ENCODE results near the gene MAPK9.

Gene MAPK9

DNA sequence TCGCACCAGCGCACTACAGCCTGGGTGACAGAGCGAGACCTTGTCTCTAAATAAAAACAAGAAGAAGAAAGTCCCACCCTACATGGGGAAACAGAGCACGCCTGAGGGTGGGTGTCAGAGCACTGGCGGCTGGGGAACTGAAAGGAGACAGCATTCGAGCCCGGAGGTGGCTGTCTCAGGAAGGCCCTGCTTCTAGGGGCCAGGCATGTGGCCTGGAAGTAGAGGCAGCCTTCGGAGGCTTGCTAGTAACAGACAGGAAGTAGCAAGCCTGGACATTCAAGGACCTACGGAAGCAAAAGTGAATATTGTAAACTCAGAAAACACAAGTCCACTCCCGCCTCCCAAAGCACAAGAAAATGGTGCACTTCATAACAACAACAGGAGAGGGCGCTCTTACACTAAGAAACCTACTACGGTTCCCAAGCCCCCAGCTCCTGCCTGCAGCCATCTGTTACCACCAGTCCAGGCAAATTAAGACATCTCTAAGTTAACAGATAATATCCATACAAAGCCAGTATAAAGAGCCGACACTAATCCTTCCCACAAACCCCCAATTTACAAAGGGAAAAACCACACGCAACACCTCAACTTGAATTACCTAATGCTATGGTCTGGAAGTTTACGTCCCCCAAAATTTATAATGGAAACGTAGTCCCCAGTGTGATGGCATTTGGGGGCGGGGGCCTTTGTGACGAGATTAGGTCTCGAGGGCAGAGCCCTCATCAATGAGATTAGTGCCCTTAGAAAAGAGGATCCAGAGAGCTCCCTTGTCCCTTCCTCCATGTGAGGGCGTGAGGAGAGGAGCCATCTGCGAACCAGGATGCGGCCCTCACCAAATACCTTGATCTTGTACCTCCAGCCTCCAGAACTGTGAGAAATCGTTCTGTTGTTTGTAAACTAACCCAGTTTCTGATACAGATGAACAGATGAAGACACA, 90.6 kb downstream of the MAPK9 start:
- DNase-seq, result no peak

DNA sequence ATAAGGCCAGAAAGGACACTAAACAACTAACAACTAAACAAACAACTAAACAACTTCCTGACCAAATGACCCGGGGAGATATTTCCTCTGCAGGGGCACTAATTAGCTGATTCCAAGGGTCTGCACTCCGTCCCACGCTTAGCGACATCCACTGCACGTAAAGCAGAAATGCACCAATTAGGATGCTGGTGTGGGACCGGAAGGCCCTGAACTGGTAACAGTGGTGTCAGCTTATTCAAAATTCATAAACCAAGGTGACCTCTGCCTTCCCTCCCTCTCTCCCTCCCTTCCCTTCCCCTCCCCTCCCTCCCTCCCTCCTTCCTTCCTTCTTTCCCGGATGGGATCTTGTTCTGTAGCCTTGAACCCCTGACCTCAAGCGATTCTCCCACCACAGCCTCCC, 92.5 kb downstream of the MAPK9 start:
- DNase-seq, result no peak

- no peak for DNase-seq
Observed at GRCh38 chr5:180198208-180198607, 93.7 kb downstream of the MAPK9 start.

GRCh38 chr5:180197016-180197702, 94.7 kb downstream of the MAPK9 start:
- no peak for DNase-seq

- DNase-seq, result no peak
Observed at GRCh38 chr5:180194410-180195345, 97.2 kb downstream of the MAPK9 start.

DNA sequence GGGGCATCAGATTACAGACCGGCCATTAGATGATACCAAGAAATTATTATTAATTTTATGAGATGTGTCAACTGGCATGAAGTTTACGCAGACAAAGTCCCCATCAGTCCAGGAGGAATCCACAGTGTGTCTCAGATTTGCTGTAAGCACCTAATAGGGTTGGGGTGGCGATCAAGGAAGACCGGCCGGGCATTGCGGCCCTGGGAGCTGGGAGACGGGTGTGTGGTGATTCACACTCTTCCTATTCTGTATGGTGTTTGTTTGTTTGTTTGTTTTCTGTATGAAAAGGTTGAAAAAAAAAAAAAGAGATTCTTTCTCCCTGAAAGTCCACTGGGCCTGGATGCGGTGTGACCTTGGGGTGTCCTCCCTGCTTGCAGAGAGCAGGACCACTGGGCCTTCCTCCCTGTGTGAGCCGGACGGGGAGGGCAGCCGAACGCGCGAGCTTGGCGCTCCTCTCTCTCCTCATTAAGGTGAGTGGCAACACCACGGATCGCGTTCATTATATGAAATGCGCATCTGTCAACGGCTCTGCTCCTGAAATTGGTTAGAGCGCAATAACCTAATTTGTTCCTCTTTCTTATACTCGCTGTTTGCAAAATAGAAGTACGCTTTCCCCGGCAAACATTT, 98.0 kb downstream of the MAPK9 start:
- no peak for DNase-seq

DNA sequence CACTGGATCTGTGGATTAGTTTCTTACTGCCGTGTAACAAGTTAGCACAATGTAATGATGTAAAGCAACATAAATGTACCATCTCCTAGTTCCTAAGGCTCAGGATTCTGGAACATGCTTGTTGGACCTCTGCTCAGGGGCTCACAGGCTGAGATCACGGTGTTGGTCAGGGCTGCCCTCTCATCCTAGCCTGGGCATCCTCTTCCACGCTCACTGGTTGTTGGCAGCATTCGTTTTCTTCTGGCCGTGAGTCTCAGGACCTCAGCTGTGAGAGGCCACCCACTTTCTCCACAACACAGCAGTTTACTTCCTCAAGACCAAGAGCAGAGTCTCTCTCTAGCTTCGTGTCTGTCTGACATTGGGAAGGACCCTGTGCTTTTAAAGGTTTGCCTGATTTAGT, 100.2 kb downstream of the MAPK9 start:
- DNase-seq, result no peak

DNA sequence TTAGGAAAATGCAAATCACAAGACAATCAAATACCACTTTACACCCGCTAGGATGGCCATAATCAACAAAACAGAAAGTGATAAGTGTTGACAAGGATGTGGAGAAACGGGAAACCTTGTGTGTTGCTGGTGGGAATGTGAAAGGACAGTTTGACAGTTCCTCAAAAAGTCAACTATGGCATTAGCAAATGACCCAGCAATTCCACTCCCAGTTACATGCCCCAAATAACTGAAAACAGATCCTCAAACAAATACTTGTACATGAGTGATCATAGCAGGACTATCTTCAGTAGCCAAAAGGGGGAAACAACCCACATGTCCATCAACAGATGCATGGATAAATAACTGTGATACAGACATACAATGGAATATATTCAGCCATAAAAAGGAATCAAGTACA, 104.1 kb downstream of the MAPK9 start:
- no peak for DNase-seq
